GM12801 (cell line): Measurements from ENCODE around the gene RPTN.

Experiments used
- CTCF ChIP-seq: IDR thresholded peaks from one replicate; pipeline ENCODE4 v1.5.1; 2011; ENCODE audit warnings: control low read depth; ENCODE audit not compliant: insufficient read length; ENCODE audit errors: extremely low read depth

The RPTN gene

GRCh38 chr1:152170287-152170905 lies 11.4 kb upstream of the RPTN start:
- no peak for TF ChIP-seq CTCF

GRCh38 chr1:152169366-152170025 lies 10.5 kb upstream of the RPTN start:
- no peak for TF ChIP-seq CTCF

DNA sequence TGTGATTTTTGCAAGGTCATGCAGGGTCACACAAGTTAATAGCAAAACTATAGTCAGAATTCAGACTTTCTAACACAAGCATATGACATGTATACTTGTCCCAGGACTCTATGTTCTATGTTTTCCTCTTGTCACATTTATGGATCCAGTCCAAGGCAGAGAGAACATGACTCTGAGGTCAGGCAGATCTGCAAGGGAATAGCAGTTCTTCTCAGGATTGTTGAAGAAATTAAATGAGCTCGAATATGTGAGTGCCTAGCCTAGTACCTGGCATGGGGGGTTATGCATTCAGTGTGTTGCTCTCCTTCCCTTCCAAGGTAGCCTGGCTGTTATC lies 9.5 kb upstream of the RPTN start:
- no peak for TF ChIP-seq CTCF

DNA sequence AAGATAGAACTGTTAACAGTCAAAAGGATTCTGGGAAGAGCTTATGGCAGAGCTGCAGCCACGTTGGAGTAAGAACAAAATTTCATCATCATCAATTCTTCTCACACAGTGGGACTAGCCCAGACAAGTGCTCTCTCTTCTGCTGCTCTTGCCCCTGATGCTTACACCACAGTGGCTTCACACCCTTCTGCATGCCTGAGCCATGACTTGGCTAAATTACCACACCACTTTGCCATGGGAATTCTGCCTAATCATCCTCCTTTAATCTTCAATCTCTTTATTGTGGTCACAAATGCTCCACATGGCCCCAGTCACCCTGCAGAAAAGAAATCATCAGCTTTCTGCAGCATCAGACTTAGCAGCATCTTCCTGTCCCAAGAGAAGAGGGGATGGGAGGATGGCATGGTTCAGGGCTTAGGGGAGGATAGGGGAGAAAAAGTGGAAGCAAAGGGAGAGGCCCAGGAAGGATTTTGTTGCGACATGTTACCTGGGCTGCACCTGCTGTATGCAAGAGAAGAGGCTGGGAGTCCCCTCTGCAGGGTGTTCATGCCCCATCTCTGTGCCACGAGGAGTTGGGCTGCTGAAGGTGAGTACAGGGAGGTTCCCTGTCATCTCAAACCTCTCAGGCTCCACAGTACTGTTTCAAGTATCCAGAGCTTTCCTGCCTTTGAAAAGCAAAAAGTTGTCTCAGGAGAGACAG lies 9.0 kb upstream of the RPTN start:
- TF ChIP-seq CTCF, result no peak

DNA sequence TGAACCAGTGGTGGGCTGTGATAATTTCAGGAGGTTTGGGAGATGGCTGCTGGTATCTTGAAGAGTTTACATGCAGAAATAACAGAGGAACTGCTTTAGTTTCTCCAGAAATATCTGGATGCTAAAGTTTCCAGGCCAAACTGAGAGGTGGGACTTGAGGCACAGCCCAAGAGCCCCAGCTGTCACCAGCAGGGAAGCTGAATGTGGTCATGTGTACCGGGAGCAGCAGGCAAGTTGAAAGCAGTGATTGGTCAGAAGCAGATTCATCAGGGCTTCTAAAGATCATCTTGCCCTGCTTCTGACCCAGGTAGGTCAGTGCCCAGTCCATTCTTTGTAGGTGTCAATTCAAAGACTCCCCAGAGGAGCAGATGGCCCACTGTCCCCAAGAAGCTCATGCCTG lies 7.9 kb upstream of the RPTN start:
- TF ChIP-seq CTCF, result no peak

DNA sequence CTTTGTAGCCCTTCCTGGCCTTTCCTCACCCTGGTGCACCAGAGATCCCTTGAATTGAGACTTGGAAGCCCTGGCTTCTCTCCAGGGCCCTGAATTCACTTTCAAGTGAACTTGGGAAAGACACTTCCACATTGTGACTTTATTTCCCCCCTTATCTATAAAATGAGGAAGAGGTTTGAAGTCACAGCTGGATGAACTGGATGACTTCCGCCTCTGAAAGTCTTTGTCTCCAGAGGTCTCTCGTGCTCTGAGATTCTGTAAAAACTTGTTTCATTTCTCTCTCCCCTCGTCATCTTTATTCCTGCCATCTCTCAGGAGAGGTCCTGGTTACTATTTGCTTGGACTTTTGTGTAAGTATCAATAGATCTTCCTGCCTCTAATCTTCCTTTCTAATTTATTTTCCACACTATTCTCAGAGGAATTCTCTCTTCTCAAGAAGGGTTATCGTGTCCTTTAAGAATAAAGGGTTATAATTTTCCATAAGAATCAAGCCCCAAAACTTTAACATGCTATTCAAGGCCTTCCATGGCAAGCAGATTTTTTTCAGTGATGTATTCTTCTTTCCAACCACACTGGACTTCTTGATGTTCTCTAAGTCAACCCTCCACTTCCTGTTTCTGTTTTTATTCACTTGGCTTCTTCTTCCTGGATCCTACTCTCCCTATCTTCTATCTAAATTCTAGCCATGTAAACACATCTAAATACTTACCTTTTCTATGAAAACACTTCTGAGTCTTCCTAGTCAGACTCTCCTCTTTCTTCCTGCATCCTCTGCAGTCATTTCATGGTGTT lies 6.5 kb upstream of the RPTN start:
- TF ChIP-seq CTCF, result no peak

- no peak for TF ChIP-seq CTCF
Observed at GRCh38 chr1:152164517-152165136, 5.6 kb upstream of the RPTN start.
